HepG2 (cell line): ENCODE results near the gene PCYOX1L. TPM values are rescaled to one million over a fixed set of nuclear protein-coding genes. Genes with fewer than 3 reads are reported as not detected.
A peak's percentile ranks its signal among the peaks of the same experiment; 100 is the strongest.

ENCODE experiments used
- ATAC-seq: fragments of 200-7000 bp; cut with Tn5 transposase; 3 replicates; pipeline ENCODE4 v1.9.1; 2020; ENCODE audit warnings: mild to moderate bottlenecking, moderate library complexity
- BruUV-seq: library from RNA; stranded (reverse); fragments of 400-500 nt; replicated peaks from 2 replicates; lab custom pipeline; 2021; lab: Mats Ljungman, UMichigan
- CTCF ChIA-PET: fragments of 300-600 bp; formaldehyde crosslinking; extraction: SDS; loops from one replicate; lab custom pipeline; 2021; ENCODE audit warnings: low total read pairs, inconsistent platforms, low intra/inter-chr PET ratio; lab: Yijun Ruan, JAX
- POLR2A ChIA-PET: fragments of 350-600 bp; sonication (Branson Sonifier 250); formaldehyde crosslinking; loops from one replicate; lab custom pipeline; 2020; ENCODE audit warnings: antibody characterized with exemption, inconsistent platforms; lab: Yijun Ruan, JAX
- DNase-seq: peaks from one replicate; pipeline ENCODE4 v3.0.0-alpha.2; 2015; ENCODE audit warnings: low spot score
- FAIRE-seq: peaks from 3 replicates; lab custom pipeline; 2011; peaks lifted over from hg19 to GRCh38; lab: Jason Lieb, UNC
- H2AFZ ChIP-seq: one replicate; pipeline ENCODE4 v1.6.1; 2011; ENCODE audit warnings: low read length, inconsistent platforms
- H3K27ac ChIP-seq: fragments of 300-600 bp; 3 replicates; pipeline ENCODE4 v1.8.0; 2011; ENCODE audit warnings: mixed run types, mild to moderate bottlenecking, mixed read lengths, low read length, inconsistent platforms; ENCODE audit not compliant: insufficient read depth; ENCODE audit errors: extremely low read length
- H3K27me3 ChIP-seq, 2 experiments: fragments of 200-600 bp in 1 of 2; 2 replicates in 1 of 2; 3 replicates in 1 of 2; pipeline versions ENCODE4 v1.6.0 to v1.8.0; 2011; ENCODE audit warnings: low read length in 2 of 2, mild to moderate bottlenecking in 2 of 2, moderate library complexity in 2 of 2, inconsistent platforms in 1 of 2; ENCODE audit not compliant: insufficient read depth in 2 of 2, control insufficient read depth in 1 of 2
- H3K36me3 ChIP-seq, 2 experiments: fragments of 200-600 bp in 1 of 2; replicated peaks in 1 of 2; 2 replicates in 1 of 2; 3 replicates in 1 of 2; pipeline versions ENCODE4 v1.5.1 to v1.8.0; 2011; ENCODE audit warnings: low read length in 2 of 2, inconsistent platforms in 1 of 2; ENCODE audit not compliant: insufficient read depth in 2 of 2, control insufficient read depth in 1 of 2
- H3K4me1 ChIP-seq: 2 replicates; pipeline ENCODE4 v1.5.1; 2012; ENCODE audit warnings: low read length, inconsistent platforms; ENCODE audit not compliant: insufficient read depth
- H3K4me2 ChIP-seq: 2 replicates; pipeline ENCODE4 v1.6.0; 2011; ENCODE audit warnings: low read depth, low read length, inconsistent platforms
- H3K4me3 ChIP-seq, 3 experiments: fragments of 200-600 bp in 1 of 3; sonication (generic), shearing (Covaris generic) in 1 of 3; replicated peaks in 1 of 3; 2 replicates each; pipeline ENCODE4 v1.5.1; 2011 to 2016; ENCODE audit warnings: low read length in 3 of 3, inconsistent platforms in 2 of 3, low read depth in 2 of 3, mild to moderate bottlenecking in 2 of 3, control low read depth in 1 of 3, mixed read lengths in 1 of 3; ENCODE audit not compliant: insufficient read depth in 1 of 3
- H3K79me2 ChIP-seq: one replicate; pipeline ENCODE4 v1.6.1; 2011; ENCODE audit warnings: low read length, inconsistent platforms; ENCODE audit not compliant: insufficient read depth
- H3K9ac ChIP-seq: 2 replicates; pipeline ENCODE4 v1.6.0; 2011; ENCODE audit warnings: mild to moderate bottlenecking, low read depth, low read length, inconsistent platforms; ENCODE audit not compliant: insufficient read depth
- H3K9me3 ChIP-seq: 2 replicates; pipeline ENCODE4 v1.5.1; 2012; ENCODE audit warnings: mild to moderate bottlenecking, low read length
- H4K20me1 ChIP-seq: 2 replicates; pipeline ENCODE4 v1.6.0; 2011; ENCODE audit warnings: inconsistent platforms, mild to moderate bottlenecking, low read length, moderate library complexity; ENCODE audit not compliant: insufficient read depth
- AHR ChIP-seq: IDR thresholded peaks from 2 replicates; pipeline ENCODE4 v1.6.1; 2018; ENCODE audit warnings: missing genetic modification reagents, missing compliant biosample characterization
- CHD4 ChIP-seq: fragments of 200-600 bp; sonication (generic); IDR thresholded peaks from 2 replicates; pipeline ENCODE4 v1.7.0; 2017; ENCODE audit warnings: mild to moderate bottlenecking, low read length, borderline replicate concordance
- DNMT1 ChIP-seq: sonication (generic); formaldehyde crosslinking; IDR thresholded peaks from 2 replicates; pipeline ENCODE4 v1.5.1; 2020; ENCODE audit warnings: mild to moderate bottlenecking, missing genetic modification reagents
- HMG20A ChIP-seq: IDR thresholded peaks from 2 replicates; pipeline ENCODE4 v1.6.1; 2016; ENCODE audit warnings: borderline replicate concordance
- HMGA1 ChIP-seq: sonication (generic); formaldehyde crosslinking; conservative IDR thresholded peaks from 2 replicates; pipeline ENCODE4 v1.4.0; 2020; ENCODE audit warnings: missing genetic modification reagents
- NFYB ChIP-seq: sonication (generic); formaldehyde crosslinking; IDR thresholded peaks from 2 replicates; pipeline ENCODE4 v1.4.0; 2020; ENCODE audit warnings: missing genetic modification reagents
- SIN3A ChIP-seq: IDR thresholded peaks from 2 replicates; pipeline ENCODE4 v1.6.1; 2011; ENCODE audit warnings: low read depth, mild to moderate bottlenecking, control low read depth, low read length, borderline replicate concordance
- SIX1 ChIP-seq: sonication (generic); formaldehyde crosslinking; IDR thresholded peaks from 2 replicates; pipeline ENCODE4 v1.4.0; 2020; ENCODE audit warnings: missing genetic modification reagents, borderline replicate concordance
- XRCC5 ChIP-seq: fragments of 200-400 bp; formaldehyde crosslinking; optimal IDR thresholded peaks from 2 replicates; pipeline ENCODE3; 2017; ENCODE audit warnings: mild to moderate bottlenecking, low read length
- ZNF558 ChIP-seq: sonication (generic); formaldehyde crosslinking; IDR thresholded peaks from 2 replicates; pipeline ENCODE4 v1.9.0; 2022; ENCODE audit warnings: mild to moderate bottlenecking, missing genetic modification reagents, borderline replicate concordance
- ZNF703 ChIP-seq: sonication (generic); formaldehyde crosslinking; IDR thresholded peaks from 2 replicates; pipeline ENCODE4 v1.5.1; 2020; ENCODE audit warnings: missing genetic modification reagents, mild to moderate bottlenecking, moderate library complexity, borderline replicate concordance
- ZNF761 ChIP-seq: sonication (generic); formaldehyde crosslinking; conservative IDR thresholded peaks from 2 replicates; pipeline ENCODE4 v1.4.0; 2020; ENCODE audit warnings: mild to moderate bottlenecking, missing genetic modification reagents
- WGBS: methylation state at CpG from one replicate; pipeline ENCODE4 v1.1.6; 2017; ENCODE audit warnings: low lambda C conversion rate; 5-methylcytosine and 5-hydroxymethylcytosine counted together
- in situ Hi-C: cut with HindIII; loops from 2 replicates; pipeline ENCODE4 v1.10.0; 2017; ENCODE audit warnings: low pct_unique_long_range_greater_than_20kb; ENCODE audit not compliant: extremely low pct_ligation_motif_present
- intact Hi-C: fragments of 100-400 bp; cut with micrococcal nuclease; formaldehyde crosslinking; loops from one replicate; pipeline ENCODE4 v1.10.0; 2022; ENCODE audit not compliant: unreplicated experiment
- polyA plus RNA-seq, 8 experiments: library from polyadenylated mRNA; depleted of rRNA in 3 of 8; stranded (reverse) in 7 of 8; unstranded in 1 of 8; fragments of >200 nt; fragmentation: Illumina TruSeq in 4 of 8; extraction: Trizol in 4 of 8; gene quantifications; 2 replicates each; pipeline versions ENCODE4 v1.2.1 to v1.2.3, GENCODE V29; 2011 to 2016; ENCODE audit warnings: low read depth in 4 of 8, missing spikeins in 1 of 8, mixed read lengths in 1 of 8; ENCODE audit not compliant: insufficient read depth in 1 of 8
- total RNA-seq, 5 experiments: library from RNA; depleted of rRNA; stranded (reverse); fragments of >200 nt; fragmentation: Illumina TruSeq; extraction: Trizol; gene quantifications; 2 replicates each; pipeline ENCODE4 v1.2.3, GENCODE V29; 2016; ENCODE audit warnings: low read depth in 1 of 5
- TF ChIP-seq, protein P1 (sequence below): sonication (generic); formaldehyde crosslinking; IDR thresholded peaks from 2 replicates; pipeline ENCODE4 v1.4.0; 2020; ENCODE audit warnings: low read depth, missing genetic modification reagents
- TF ChIP-seq, protein P2 (sequence below): sonication (generic); formaldehyde crosslinking; IDR thresholded peaks from 2 replicates; pipeline ENCODE4 v1.8.1; 2023; ENCODE audit warnings: mild to moderate bottlenecking, inconsistent platforms, moderate library complexity, missing genetic modification reagents, borderline replicate concordance

The PCYOX1L gene
- total and polyA plus RNA-seq, 2 of the 13 experiments (the other 11 are each of a cell fraction or from before 2014, with no cell fraction given) = 1.00 to 3.7 TPM

DNA sequence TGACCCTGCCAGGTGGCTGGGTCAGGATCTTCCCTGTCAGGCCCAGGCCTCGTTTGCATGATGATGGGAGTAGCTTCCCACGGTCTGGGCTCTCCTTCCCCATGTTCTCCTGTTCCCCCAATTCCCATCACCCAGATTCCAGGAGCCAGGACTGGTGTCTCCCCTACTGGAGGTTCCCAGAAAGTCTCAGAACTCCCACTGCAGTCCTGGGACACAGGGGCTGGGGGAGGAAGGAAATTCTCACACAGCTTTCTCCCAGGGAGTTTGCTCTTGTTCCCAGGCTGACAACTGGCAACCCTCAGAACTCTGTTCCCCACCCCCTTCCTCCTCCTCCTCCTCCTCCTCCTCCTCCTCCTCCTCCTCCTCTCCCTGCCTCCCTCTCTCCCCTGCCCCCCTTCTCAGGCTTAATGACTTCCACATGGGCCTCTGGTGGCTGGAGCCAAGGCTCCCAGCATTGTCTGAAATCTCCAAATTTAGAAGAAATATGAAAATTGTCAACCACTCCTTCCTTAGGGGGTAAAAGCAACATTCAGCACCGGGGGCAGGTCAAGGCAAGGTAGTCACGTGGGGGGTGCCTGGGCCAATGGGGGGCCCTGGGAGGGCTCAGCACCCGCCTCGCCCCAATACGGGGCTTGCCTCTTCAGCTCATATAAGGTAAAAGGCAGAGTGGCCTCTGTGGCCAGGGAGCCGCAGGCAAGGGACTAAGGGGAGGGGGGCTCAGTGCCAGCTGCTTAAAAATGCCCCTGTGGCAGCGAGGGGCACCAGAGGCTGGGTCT, 48.5 kb downstream of the PCYOX1L start:
- POLR2A ChIA-PET = no interaction called here
- ATAC-seq = no peak
- intact Hi-C loops = no loop called here
- H3K36me3 ChIP-seq = no peaks in the 10 kb centered on the region
- in situ Hi-C loops = no loop called here
- H3K4me2 ChIP-seq = no peak overlapping the region; the same call in 1 of the 2 replicates
- H3K79me2 ChIP-seq = no peaks in the 10 kb centered on the region
- CTCF ChIA-PET = no interaction called here
- H2AFZ ChIP-seq = no peak overlapping the region
- no peak for DNase-seq
- no peak overlapping the region for H3K4me3 ChIP-seq
- BruUV-seq = no TSS peak
- no peaks in the 10 kb centered on the region for H3K9me3 ChIP-seq
- 0 out of 2 replicates have a peak, but pooled peaks have one; percentile 20 for TF ChIP-seq NFYB (CRISPR knock-in tag)
- TF ChIP-seq ZNF558 = no peak
- WGBS = 40% methylated on average over 5 of the region's 9 CpGs
- no peaks in the 10 kb centered on the region for H4K20me1 ChIP-seq
- H3K4me1 ChIP-seq = peaks cover 78% of the 10 kb centered on the region
- H3K27me3 ChIP-seq = peaks cover 0 to 22% of the 10 kb centered on the region in 2 experiments; a peak in 2 of 5 replicates
- H3K9ac ChIP-seq = no peak overlapping the region
- FAIRE-seq = no peak
- no peak overlapping the region for H3K27ac ChIP-seq

DNA sequence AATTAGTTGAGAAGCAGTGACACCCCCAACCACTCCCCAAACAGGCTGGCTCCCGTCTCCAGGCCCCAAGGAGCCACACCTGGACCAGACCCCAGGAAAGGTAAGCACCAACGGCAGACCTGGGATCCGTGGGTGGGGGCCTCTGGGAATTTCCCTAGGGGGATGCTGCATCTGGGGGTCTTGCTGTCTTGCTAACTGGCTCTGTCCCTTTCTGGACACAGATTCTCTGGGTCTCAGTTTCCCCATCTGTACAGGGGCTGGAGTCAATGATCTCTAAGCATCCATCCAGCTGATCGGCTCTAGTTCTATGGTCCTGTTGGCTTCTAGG, 49.1 kb downstream of the PCYOX1L start:
- 88% methylated on average over 1 of the region's 4 CpGs for WGBS
- H3K79me2 ChIP-seq = no peaks in the 10 kb centered on the region
- H3K27me3 ChIP-seq = peaks cover 0 to 21% of the 10 kb centered on the region in 2 experiments; a peak in 2 of 5 replicates
- no peak overlapping the region for H3K27ac ChIP-seq
- POLR2A ChIA-PET = no interaction called here
- FAIRE-seq = no peak
- no peaks in the 10 kb centered on the region for H3K36me3 ChIP-seq
- no peak for ATAC-seq
- H3K4me1 ChIP-seq = peaks cover 83% of the 10 kb centered on the region
- no peaks in the 10 kb centered on the region for H4K20me1 ChIP-seq
- H3K4me2 ChIP-seq = 0 out of 2 replicates have a peak overlapping the region, but pooled peaks have one; percentile 9
- no peak for DNase-seq
- in situ Hi-C loops = no loop called here
- H3K9me3 ChIP-seq = no peaks in the 10 kb centered on the region
- no peak overlapping the region; a peak in 1 of 6 replicates for H3K4me3 ChIP-seq
- H3K9ac ChIP-seq = no peak overlapping the region
- BruUV-seq = no TSS peak
- intact Hi-C loops = no loop called here
- H2AFZ ChIP-seq = no peak overlapping the region
- CTCF ChIA-PET = no interaction called here
- TF ChIP-seq HMG20A (CRISPR knock-in tag) (no peak), ZNF761 (CRISPR knock-in tag) (no peak), DNMT1 (CRISPR knock-in tag) (no peak), AHR (CRISPR knock-in tag) (no peak), CHD4 (no peak), XRCC5 (no peak), SIN3A (no peak), SIX1 (no peak), HMGA1 (CRISPR knock-in tag) (no peak), ZNF703 (CRISPR knock-in tag) (no peak)
- TF ChIP-seq, protein P1, sequence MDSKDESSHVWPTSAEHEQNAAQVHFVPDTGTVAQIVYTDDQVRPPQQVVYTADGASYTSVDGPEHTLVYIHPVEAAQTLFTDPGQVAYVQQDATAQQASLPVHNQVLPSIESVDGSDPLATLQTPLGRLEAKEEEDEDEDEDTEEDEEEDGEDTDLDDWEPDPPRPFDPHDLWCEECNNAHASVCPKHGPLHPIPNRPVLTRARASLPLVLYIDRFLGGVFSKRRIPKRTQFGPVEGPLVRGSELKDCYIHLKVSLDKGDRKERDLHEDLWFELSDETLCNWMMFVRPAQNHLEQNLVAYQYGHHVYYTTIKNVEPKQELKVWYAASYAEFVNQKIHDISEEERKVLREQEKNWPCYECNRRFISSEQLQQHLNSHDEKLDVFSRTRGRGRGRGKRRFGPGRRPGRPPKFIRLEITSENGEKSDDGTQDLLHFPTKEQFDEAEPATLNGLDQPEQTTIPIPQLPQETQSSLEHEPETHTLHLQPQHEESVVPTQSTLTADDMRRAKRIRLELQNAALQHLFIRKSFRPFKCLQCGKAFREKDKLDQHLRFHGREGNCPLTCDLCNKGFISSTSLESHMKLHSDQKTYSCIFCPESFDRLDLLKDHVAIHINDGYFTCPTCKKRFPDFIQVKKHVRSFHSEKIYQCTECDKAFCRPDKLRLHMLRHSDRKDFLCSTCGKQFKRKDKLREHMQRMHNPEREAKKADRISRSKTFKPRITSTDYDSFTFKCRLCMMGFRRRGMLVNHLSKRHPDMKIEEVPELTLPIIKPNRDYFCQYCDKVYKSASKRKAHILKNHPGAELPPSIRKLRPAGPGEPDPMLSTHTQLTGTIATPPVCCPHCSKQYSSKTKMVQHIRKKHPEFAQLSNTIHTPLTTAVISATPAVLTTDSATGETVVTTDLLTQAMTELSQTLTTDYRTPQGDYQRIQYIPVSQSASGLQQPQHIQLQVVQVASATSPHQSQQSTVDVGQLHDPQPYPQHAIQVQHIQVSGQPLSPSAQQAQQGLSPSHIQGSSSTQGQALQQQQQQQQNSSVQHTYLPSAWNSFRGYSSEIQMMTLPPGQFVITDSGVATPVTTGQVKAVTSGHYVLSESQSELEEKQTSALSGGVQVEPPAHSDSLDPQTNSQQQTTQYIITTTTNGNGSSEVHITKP = no peak
- TF ChIP-seq, protein P2, sequence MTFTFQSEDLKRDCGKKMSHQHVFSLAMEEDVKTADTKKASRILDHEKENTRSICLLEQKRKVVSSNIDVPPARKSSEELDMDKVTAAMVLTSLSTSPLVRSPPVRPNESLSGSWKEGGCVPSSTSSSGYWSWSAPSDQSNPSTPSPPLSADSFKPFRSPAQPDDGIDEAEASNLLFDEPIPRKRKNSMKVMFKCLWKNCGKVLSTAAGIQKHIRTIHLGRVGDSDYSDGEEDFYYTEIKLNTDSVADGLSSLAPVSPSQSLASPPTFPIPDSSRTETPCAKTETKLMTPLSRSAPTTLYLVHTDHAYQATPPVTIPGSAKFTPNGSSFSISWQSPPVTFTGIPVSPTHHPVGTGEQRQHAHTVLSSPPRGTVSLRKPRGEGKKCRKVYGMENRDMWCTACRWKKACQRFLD (CRISPR knock-in tag) = no peak
